BJ (cell line): ENCODE measurements around the gene PGAP2. TPM values are rescaled to one million over a fixed set of nuclear protein-coding genes. Genes with fewer than 3 reads are reported as not detected.

Experiments
- CTCF ChIA-PET: fragments of 350-600 bp; formaldehyde crosslinking; extraction: SDS; loops from one replicate; lab custom pipeline; 2021; ENCODE audit warnings: antibody characterized with exemption, inconsistent platforms; lab: Yijun Ruan, JAX
- POLR2A ChIA-PET: fragments of 300-600 bp; sonication (Branson Sonifier 250); formaldehyde crosslinking; extraction: SDS; loops from one replicate; lab custom pipeline; 2021; ENCODE audit warnings: antibody characterized with exemption; lab: Charles Lee
- DNase-seq: peaks from one replicate; pipeline ENCODE4 v3.0.0-alpha.2; 2011; ENCODE audit warnings: low read depth
- H3K27me3 ChIP-seq: 2 replicates; pipeline ENCODE4 v1.6.0; 2011; ENCODE audit warnings: low read length; ENCODE audit not compliant: control insufficient read depth, insufficient read depth
- H3K36me3 ChIP-seq: 2 replicates; pipeline ENCODE4 v1.5.1; 2011; ENCODE audit warnings: low read length; ENCODE audit not compliant: control insufficient read depth, insufficient read depth
- H3K4me3 ChIP-seq: 2 replicates; pipeline ENCODE4 v1.5.1; 2011; ENCODE audit warnings: low read depth, mild to moderate bottlenecking, control low read depth, low read length
- polyA plus RNA-seq: library from polyadenylated mRNA; depleted of rRNA; stranded (reverse); fragments of >200 nt; gene quantifications from 2 replicates; pipeline ENCODE4 v1.2.3, GENCODE V29; 2011
- TF ChIP-seq, protein P1 (sequence below): IDR thresholded peaks from 2 replicates; pipeline ENCODE4 v1.5.1; 2011; ENCODE audit warnings: low read depth, mild to moderate bottlenecking, control low read depth, inconsistent platforms, low read length, moderate library complexity; ENCODE audit not compliant: insufficient read depth

Gene PGAP2
- polyA plus RNA-seq, 1 experiment, result 34.9 TPM

DNA sequence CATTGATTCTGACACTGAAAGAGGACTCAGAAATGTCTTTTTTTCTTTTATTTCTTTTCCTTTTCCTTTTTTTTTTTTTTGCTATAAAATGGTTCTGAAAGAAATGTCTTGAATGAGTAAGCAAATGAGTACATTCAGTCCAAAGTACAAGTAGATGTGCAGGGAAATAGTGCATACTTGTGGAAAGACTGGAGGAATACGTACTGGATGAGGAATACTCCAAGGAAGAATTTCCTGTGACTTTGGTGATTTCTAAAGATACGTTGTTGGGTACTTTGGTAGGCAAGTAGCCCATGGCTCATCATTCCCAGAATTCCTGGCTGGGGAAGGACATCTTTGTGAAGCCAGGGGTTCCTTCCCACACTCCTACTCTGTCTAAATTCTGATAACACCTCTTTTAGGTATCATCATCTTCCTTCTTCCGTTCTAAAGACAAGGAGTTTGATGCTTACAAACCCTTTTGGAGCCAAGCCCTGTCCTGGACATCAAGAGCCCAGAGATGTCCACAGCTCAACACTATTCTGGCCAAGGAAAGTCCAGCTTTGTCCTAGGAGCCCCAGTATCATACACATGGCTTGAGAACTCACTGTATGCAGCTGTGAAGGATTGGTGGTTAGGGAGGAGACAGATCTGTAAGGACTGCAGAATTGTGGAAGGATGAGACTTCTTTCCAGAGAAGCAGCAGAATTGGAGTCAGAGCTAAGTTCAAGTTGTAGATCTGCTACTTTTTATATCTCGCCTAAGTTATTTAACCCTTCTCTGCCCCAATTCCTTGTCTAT lies 6.2 kb upstream of the PGAP2 start:
- DNase-seq, result no peak
- POLR2A ChIA-PET, result no interaction called here
- CTCF ChIA-PET, result interaction anchor here (1.0 kb wide), 1 partner anchor 47 kb away, joined by 3 read pairs; no protein-coding TSS in a partner anchor
- Histone ChIP-seq H3K36me3 (no peaks in the 10 kb centered on the region), H3K4me3 (no peak overlapping the region), H3K27me3 (no peaks in the 10 kb centered on the region)
- TF ChIP-seq, protein P1, sequence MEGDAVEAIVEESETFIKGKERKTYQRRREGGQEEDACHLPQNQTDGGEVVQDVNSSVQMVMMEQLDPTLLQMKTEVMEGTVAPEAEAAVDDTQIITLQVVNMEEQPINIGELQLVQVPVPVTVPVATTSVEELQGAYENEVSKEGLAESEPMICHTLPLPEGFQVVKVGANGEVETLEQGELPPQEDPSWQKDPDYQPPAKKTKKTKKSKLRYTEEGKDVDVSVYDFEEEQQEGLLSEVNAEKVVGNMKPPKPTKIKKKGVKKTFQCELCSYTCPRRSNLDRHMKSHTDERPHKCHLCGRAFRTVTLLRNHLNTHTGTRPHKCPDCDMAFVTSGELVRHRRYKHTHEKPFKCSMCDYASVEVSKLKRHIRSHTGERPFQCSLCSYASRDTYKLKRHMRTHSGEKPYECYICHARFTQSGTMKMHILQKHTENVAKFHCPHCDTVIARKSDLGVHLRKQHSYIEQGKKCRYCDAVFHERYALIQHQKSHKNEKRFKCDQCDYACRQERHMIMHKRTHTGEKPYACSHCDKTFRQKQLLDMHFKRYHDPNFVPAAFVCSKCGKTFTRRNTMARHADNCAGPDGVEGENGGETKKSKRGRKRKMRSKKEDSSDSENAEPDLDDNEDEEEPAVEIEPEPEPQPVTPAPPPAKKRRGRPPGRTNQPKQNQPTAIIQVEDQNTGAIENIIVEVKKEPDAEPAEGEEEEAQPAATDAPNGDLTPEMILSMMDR, result no peak

DNA sequence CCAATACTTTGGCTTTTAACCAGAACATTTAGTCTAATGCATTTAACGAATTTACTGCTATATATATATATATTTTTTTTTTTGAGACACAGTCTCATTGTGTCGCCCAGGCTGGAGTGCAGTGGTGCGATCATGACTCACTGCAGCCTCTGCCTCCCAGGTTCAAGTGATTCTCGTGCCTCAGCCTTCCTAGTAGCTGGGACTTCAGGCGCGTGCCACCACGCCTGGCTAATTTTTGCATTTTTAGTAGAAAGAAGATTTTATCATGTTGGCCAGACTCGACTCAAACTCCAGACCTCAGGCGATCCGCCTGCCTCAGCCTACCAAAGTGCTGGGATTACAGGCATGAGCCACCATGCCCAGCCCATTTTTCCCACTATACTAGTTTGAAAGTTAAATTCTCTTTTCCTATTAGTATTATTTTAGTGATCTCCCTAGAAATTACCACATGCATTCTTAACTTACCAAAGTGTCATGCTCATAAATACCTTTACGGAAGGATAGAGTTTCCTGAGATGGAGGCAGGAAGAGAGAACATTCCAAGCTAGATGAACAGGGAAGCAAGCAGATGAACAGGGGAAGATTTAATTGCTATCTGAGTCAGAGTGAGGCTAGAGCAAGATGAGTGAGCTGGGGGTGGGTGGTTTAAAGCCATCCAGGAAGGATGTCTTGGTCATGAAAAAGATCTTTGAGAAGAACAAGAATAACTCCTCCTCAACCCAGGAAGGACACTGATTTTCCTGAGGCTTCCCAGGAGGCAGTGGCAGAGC lies 4.4 kb upstream of the PGAP2 start:
- CTCF ChIA-PET, result interaction anchor here (0.6 kb wide), 1 partner anchor 14 kb away, joined by 3 read pairs; no protein-coding TSS in a partner anchor
- Histone ChIP-seq H3K36me3 (no peaks in the 10 kb centered on the region), H3K27me3 (no peaks in the 10 kb centered on the region), H3K4me3 (no peak overlapping the region)
- TF ChIP-seq, protein P1, result no peak
- DNase-seq, result peak; percentile 49
- POLR2A ChIA-PET, result no interaction called here

DNA sequence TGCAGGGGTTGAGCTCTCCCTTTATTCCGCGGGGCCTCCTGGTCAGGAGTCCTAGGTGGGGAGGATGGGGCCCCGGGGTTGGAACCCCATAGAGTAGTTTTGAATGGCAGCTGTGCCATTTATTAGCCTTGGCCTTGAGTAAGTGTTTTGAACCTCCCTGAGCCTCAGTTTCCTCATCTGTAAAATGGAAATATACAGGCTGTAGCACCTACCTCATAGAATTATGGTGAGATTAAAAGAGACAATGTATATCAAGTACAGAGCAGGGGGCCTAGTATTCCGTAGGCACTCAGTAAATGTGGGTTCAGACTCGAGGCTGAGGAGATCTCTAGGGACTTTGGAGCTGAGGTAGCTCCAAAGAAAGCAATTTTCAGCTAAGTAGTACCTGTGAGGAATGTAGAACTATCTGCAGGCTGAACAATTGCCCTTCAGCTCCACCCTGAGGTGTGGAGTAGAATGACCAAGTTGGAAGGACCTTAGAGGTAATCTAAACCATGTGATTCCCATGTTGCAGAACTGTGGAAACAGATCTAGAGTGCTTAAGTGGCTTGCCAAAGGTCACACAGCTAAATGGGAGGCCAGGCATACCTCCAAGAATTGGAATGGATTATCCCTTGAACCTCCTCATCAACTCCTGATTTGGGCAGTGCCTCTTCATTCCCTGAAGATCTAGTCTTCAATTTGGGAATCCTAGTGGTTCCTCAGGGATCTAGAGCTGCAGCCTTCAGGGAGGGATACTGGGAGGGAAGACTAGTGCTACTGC lies 682 bp downstream of the PGAP2 start:
- peak overlapping the region; percentile 80 for H3K4me3 ChIP-seq
- TF ChIP-seq, protein P1, result peak; percentile 58
- no peaks in the 10 kb centered on the region for H3K27me3 ChIP-seq
- no peaks in the 10 kb centered on the region for H3K36me3 ChIP-seq
- ChIA-PET CTCF (interaction anchor here (0.8 to 4.1 kb wide), 26 partner anchors 10 to 263 kb away, joined by 3 to 30 read pairs (median 8); partner anchors contain the start of gene RHOG), POLR2A (interaction anchor here (0.7 kb wide), 1 partner anchor 9 kb away, joined by 3 read pairs; no protein-coding TSS in a partner anchor)
- DNase-seq, result no peak

DNA sequence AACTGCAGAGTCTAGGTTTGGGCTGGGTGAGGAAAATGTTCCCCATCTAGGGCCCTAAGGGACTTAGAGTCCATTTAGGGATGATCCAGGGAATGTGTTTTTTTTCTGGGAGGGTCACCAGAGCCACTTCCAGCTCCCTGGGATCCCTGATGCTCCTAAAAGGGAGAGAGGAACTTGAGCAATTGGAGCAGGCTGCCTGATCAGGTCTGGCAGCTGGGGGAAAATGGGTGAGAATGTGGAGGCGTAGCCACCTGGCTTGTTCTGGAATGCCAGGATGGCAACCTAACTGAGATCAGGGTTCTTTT lies 1.2 kb downstream of the PGAP2 start:
- TF ChIP-seq, protein P1, result no peak
- no peak for DNase-seq
- POLR2A ChIA-PET, result no interaction called here
- Histone ChIP-seq H3K36me3 (no peaks in the 10 kb centered on the region), H3K4me3 (no peak overlapping the region), H3K27me3 (no peaks in the 10 kb centered on the region)
- CTCF ChIA-PET, result interaction anchor here (0.8 to 4.1 kb wide), 16 partner anchors 10 to 200 kb away, joined by 3 to 30 read pairs (median 10); partner anchors contain the start of gene RHOG

DNA sequence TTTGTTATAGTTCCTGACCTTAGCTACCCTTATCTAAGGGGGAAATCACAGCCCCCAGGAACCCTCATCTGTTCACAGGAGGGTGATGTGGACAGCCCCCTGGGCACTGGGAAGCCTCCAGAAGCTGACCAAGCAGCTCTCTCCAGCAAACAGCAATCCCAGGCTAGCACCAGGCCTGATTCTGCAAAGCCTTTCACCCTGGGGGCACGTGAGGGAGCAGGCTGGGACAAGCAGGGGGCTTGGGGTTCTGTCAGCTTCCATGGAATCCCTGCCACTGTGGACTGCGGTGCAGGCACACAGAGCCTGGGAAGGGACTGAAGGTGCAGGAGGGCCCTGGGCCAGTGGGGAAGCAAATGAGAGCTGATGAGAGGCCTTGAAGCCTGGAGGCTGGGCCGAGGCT lies 2.1 kb downstream of the PGAP2 start:
- POLR2A ChIA-PET, result no interaction called here
- DNase-seq, result no peak
- Histone ChIP-seq H3K4me3 (no peak overlapping the region), H3K27me3 (no peaks in the 10 kb centered on the region), H3K36me3 (no peaks in the 10 kb centered on the region)
- TF ChIP-seq, protein P1, result no peak
- CTCF ChIA-PET, result interaction anchor here (1.1 to 4.0 kb wide), 6 partner anchors 9 to 201 kb away, joined by 3 to 24 read pairs (median 6); partner anchors contain the start of gene NUP98
